OCI-LY1 (cell line): ENCODE data around the gene PIGA.

Source experiments
- H2AFZ ChIP-seq: fragments of 200-600 bp; sonication (generic), shearing (Covaris generic); 2 replicates; pipeline ENCODE4 v1.6.0; 2014; ENCODE audit warnings: antibody characterized with exemption, mild to moderate bottlenecking, low read length
- H3F3A ChIP-seq: fragments of 200-600 bp; sonication (generic), shearing (Covaris generic); 2 replicates; pipeline ENCODE4 v1.6.0; 2014; ENCODE audit warnings: mild to moderate bottlenecking, antibody characterized with exemption, low read length, moderate library complexity; ENCODE audit not compliant: insufficient read depth
- H3K27ac ChIP-seq: fragments of 200-600 bp; sonication (generic); 2 replicates; pipeline ENCODE4 v1.5.1; 2014; ENCODE audit warnings: low read length, mixed run types, mild to moderate bottlenecking, low read depth; ENCODE audit not compliant: poor library complexity, severe bottlenecking
- H3K27me3 ChIP-seq: fragments of 200-600 bp; sonication (generic); 2 replicates; pipeline ENCODE4 v1.6.0; 2014; ENCODE audit warnings: antibody characterized with exemption, mild to moderate bottlenecking, low read length, moderate library complexity; ENCODE audit not compliant: insufficient read depth
- H3K36me3 ChIP-seq: fragments of 200-600 bp; sonication (generic); 2 replicates; pipeline ENCODE4 v1.6.1; 2014; ENCODE audit warnings: mild to moderate bottlenecking, antibody characterized with exemption, low read length, moderate library complexity, mixed read lengths; ENCODE audit not compliant: insufficient read depth
- H3K4me1 ChIP-seq: fragments of 200-600 bp; sonication (generic); 2 replicates; pipeline ENCODE4 v1.5.1; 2014; ENCODE audit warnings: mild to moderate bottlenecking, low read length, moderate library complexity; ENCODE audit not compliant: insufficient read depth, severe bottlenecking
- H3K4me2 ChIP-seq: fragments of 200-600 bp; sonication (generic), shearing (Covaris generic); 2 replicates; pipeline ENCODE4 v1.6.1; 2014; ENCODE audit warnings: low read length
- H3K4me3 ChIP-seq: fragments of 200-600 bp; sonication (generic); 2 replicates; pipeline ENCODE4 v1.5.1; 2014; ENCODE audit warnings: low read length, low read depth, mild to moderate bottlenecking, mixed read lengths; ENCODE audit not compliant: poor library complexity, severe bottlenecking
- H3K79me2 ChIP-seq: fragments of 200-600 bp; shearing (Covaris generic); 2 replicates; pipeline ENCODE4 v1.6.1; 2016; ENCODE audit warnings: mixed run types, low read length, mixed read lengths; ENCODE audit not compliant: insufficient read depth
- H3K9ac ChIP-seq: fragments of 200-600 bp; sonication (generic), shearing (Covaris generic); 2 replicates; pipeline ENCODE4 v1.6.1; 2014; ENCODE audit warnings: mild to moderate bottlenecking, low read length, mixed read lengths
- H3K9me2 ChIP-seq: fragments of 200-600 bp; sonication (generic), shearing (Covaris generic); 2 replicates; pipeline ENCODE4 v1.6.1; 2014; ENCODE audit warnings: low read depth, mild to moderate bottlenecking, low read length, mixed read lengths
- H3K9me3 ChIP-seq: fragments of 200-600 bp; shearing (Covaris generic); 2 replicates; pipeline ENCODE4 v1.6.1; 2014; ENCODE audit warnings: low read length, mixed read lengths
- H4K20me1 ChIP-seq: fragments of 200-600 bp; sonication (generic), shearing (Covaris generic); 2 replicates; pipeline ENCODE4 v1.6.0; 2016; ENCODE audit warnings: mild to moderate bottlenecking, low read length; ENCODE audit not compliant: insufficient read depth
- CTCF ChIP-seq: fragments of 200-600 bp; sonication (generic), shearing (Covaris generic); IDR thresholded peaks from 2 replicates; pipeline ENCODE4 v1.5.1; 2017; ENCODE audit warnings: mild to moderate bottlenecking, antibody characterized with exemption, low read length, moderate library complexity, mixed read lengths
- EZH2 ChIP-seq: fragments of 200-600 bp; sonication (generic), shearing (Covaris generic); IDR thresholded peaks from 2 replicates; pipeline ENCODE4 v1.8.0; 2017; ENCODE audit warnings: borderline replicate concordance, mixed run types, mild to moderate bottlenecking, antibody characterized with exemption, low read length, moderate library complexity, mixed read lengths

The PIGA gene

GRCh38 chrX:15301924-15302323 lies 33.4 kb downstream of the PIGA start:
- Histone ChIP-seq H4K20me1 (no peaks in the 10 kb centered on the region), H3K4me1 (no peaks in the 10 kb centered on the region), H3K27me3 (no peaks in the 10 kb centered on the region), H3K9me2 (no peaks in the 10 kb centered on the region), H2AFZ (no peak overlapping the region), H3K9ac (no peak overlapping the region), H3K4me3 (no peak overlapping the region), H3K9me3 (no peaks in the 10 kb centered on the region), H3F3A (no peaks in the 10 kb centered on the region), H3K79me2 (no peaks in the 10 kb centered on the region), H3K4me2 (no peak overlapping the region), H3K36me3 (no peaks in the 10 kb centered on the region), H3K27ac (no peak overlapping the region)
- TF ChIP-seq EZH2: no peak
- no peak for TF ChIP-seq CTCF

DNA sequence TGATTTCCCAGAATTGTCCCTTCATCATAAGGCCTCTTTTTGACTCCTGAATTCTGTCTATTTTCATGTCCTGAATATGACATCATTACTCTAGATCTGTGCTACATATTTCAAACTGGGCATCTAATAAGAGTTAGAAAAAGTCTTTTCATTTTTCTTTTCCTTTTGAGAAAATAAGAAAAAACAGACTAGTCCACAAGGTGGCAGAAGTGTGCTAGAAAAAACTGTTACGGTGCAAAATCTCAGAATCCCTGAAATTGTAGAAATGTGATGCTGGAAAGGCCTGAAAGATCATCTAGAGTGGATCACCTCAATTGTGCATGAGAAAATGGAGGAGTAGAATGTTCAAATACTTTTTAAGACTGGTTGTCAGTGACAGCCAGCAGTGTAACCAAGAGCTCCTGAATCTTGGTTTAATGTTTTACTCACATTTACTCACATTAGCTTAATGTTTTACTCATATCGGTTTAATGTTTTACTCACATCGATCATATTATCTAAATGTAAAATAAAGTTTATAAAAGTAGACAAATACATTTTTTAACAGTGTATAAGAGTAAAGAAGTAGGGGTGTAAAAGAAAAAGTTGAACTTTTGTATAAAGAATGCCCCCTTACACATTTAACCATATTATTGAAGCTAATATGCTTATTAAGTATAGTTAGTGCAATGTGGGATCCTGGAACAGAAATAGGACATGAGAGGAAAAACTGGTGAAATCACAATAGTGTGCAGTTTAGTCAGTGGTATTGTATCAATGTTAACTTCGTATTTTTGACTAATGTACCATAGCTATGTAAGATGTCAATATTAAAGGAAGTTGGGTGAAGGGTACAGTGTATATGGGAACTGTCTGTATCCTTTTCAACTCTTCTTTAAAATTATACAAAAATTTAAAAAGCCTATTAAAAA lies 35.1 kb downstream of the PIGA start:
- Histone ChIP-seq H3K36me3 (no peaks in the 10 kb centered on the region), H2AFZ (no peak overlapping the region), H4K20me1 (no peaks in the 10 kb centered on the region), H3K27ac (no peak overlapping the region), H3K27me3 (no peaks in the 10 kb centered on the region), H3K9me3 (no peaks in the 10 kb centered on the region), H3F3A (no peaks in the 10 kb centered on the region), H3K4me2 (no peak overlapping the region), H3K4me3 (no peak overlapping the region), H3K9me2 (no peaks in the 10 kb centered on the region), H3K9ac (no peak overlapping the region), H3K4me1 (no peaks in the 10 kb centered on the region), H3K79me2 (no peaks in the 10 kb centered on the region)
- TF ChIP-seq EZH2 (no peak), CTCF (peak; percentile 35; the same call in 1 of the 2 replicates)

DNA sequence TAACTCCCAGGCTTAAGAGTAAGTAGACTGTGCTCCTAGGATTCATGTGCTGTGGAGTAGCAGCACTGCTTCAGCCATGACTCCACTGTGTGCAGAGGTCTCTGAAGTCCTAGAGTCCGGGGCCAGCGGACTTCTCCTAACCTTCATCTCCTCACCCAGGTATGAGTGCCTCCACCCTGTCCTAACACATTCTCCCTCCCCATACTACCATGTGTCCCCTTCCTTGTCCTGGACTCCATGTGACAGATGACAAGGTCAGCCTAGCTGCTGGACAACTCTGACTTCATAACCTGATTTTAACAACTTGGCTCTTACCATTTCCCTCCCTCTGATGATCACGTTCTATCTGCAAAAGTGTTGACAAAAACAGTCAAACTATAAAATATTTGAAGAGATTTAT lies 36.5 kb downstream of the PIGA start:
- no peak overlapping the region for H2AFZ ChIP-seq
- no peaks in the 10 kb centered on the region for H3F3A ChIP-seq
- H3K4me2 ChIP-seq: no peak overlapping the region
- H3K4me1 ChIP-seq: no peaks in the 10 kb centered on the region
- no peak overlapping the region for H3K27ac ChIP-seq
- no peaks in the 10 kb centered on the region for H3K9me2 ChIP-seq
- TF ChIP-seq CTCF: no peak
- no peaks in the 10 kb centered on the region for H3K27me3 ChIP-seq
- no peaks in the 10 kb centered on the region for H4K20me1 ChIP-seq
- no peaks in the 10 kb centered on the region for H3K79me2 ChIP-seq
- no peaks in the 10 kb centered on the region for H3K9me3 ChIP-seq
- no peak overlapping the region for H3K4me3 ChIP-seq
- H3K9ac ChIP-seq: no peak overlapping the region
- H3K36me3 ChIP-seq: no peaks in the 10 kb centered on the region
